NCI-H2171 treated with DMSO at 0.1 percent for 48 hours (cell line): ENCODE measurements around the gene ZNF544.
A peak's percentile ranks its signal among the peaks of the same experiment; 100 is the strongest.
"Not testable (repeated sequence)": the region's sequence is repeated elsewhere in the genome, so short reads cannot be mapped to it uniquely, and the experiment has no call there.

Source experiments
- DNase-seq: peaks from one replicate; lab custom pipeline; 2025; lab: John Stamatoyannopoulos, UW

Gene ZNF544

DNA sequence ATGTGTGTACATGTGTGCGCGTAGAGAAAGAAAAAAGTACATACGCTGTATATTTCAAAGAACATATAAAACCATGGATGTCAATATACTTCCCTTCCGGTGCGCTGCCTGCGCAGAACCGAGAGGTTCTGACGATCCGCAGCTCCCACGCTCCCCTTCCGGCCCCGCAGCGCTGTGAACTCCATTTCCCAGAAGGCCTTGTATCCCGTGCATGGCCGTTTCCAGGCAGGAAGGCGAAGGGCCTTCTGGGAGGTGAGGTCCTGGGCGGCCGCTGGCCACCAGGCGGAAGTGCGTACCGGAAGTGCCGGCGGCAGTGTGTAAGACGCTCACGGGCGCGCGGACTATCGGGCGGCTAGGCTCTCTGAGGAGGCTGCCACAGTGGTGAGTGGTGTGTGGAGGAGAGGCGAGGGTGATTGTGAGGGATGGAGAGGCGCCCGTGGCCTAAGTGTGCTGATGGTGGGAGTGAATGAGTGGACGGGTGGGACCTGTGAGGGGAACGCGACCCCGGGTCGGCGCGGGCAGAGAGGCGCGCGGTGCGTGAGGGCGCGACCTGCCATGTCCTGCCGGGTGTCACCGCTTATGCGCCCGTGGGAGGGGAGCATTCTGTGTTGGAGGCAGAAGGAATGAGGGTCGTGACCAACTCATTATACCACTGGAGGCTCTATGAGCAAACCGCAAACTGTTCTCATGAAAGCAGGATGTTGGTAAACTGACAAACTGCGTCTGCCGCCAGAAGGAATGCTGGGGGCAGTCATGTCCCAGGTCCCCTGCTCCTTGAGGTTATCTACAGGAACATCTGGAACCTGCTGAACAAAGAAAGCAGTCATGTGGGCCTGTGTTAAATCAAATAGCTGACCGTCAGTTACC lies 76.6 kb downstream of the ZNF544 start, which contains the start of gene ERVK3-1:
ERVK3-1 (plus strand) TSS at position 313 of the 867 bp plus-strand sequence. CDS start 6,792 bp downstream, outside the sequence.
- DNase-seq: peak; percentile 98

DNA sequence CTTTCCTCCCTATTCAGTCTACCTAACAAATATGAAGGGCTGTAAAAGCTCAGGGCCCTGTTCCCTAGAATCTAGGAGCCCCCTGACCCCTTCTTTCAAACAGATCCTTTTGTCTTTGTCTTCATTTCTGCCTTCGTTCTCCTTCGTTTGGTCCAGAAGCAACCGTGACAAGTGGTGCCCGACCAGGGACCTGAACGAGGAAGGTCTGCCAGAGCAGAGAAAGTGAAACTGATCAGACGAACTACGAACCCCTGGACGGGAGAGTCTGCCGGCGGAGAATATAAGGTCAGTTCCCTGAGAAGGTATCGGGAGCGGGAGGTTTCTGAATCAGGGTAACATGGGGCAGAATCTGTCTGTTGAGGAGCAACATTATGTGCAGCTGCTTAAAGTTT lies 77.2 kb downstream of the ZNF544 start:
- DNase-seq: no peak

DNA sequence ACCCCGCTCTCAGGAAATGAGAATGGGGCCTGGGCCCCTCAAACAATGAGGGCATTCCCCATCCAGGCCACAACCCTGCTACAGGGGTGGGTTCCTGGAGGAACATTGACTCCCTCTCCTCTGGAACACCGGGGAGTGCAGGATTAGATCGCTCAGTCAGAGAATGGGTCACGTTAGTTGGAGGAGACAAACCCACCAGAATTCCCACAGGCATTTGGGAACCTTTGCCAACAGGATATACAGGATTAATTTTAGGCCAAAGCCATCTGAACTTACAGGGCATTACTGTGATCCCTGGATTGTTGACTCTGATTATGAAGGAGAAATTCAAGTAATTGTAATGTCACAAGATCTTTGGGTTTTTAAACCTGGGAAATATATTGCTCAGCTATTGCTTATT lies 79.0 kb downstream of the ZNF544 start:
- DNase-seq: no peak

DNA sequence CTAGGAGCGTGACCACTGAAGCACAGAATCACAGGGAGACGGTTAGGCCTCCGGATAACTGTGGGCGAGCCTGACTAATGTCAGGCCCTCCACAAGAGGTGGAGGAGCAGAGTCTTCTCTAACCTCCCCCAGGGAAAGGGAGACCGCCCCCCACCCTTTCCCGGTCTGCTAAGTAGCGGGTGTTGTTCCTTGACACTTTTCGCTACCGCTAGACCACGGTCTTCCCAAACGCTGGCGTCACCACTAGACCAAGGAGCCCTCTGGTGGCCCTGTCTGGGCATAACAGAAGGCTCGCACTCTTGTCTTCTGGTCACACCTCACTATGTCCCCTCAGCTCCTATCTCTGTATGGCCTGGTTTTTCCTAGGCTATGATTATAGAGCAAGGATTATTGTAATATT lies 82.0 kb downstream of the ZNF544 start:
- not testable (repeated sequence) for DNase-seq

DNA sequence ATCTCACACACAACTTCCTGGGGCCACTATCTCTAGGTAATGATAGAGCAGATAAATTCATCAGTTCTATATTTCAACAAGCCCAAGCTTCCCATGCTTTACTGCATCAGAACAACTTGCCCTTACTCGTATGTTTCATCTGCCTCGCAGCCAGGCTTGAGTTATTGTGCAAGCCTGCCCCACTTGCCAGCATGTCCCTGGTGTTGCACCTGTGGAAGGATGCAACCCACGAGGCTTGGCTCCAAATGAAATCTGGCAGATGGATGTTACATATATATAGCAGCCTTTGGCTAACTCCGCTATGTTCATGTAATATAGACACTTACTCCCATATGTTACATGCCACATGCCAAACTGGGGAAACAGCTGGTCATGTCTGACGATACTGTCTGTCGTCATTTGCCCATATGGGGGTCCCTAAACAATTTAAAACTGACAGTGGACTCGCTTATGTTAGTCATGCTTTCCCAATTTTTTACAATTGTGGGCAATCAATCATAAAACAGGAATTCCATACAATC lies 82.7 kb downstream of the ZNF544 start:
- DNase-seq: peak; percentile 7
